Right lobe of liver (tissue), 6 donors: ENCODE data around the gene WWC1. TPM values are rescaled to one million over a fixed set of nuclear protein-coding genes. Genes with fewer than 3 reads are reported as not detected.
A peak's percentile ranks its signal among the peaks of the same experiment; 100 is the strongest.

Experiments used
- ATAC-seq, 4 donors: fragments of 200-7000 bp; cut with Tn5 transposase; one replicate each; pipeline ENCODE4 v1.9.1; 2020; ENCODE audit warnings: mild to moderate bottlenecking in 4 of 4, moderate library complexity in 4 of 4
- DNase-seq, 3 donors: peaks; one replicate each; pipeline ENCODE4 v3.0.0-alpha.2; 2020
- H3K27ac ChIP-seq, 3 donors: fragments of 200-600 bp; one replicate each; pipeline ENCODE4 v1.8.0; 2022
- H3K27me3 ChIP-seq, 2 donors: fragments of 200-600 bp; one replicate each; pipeline ENCODE4 v1.8.0; 2022
- H3K36me3 ChIP-seq, 4 donors: fragments of 200-600 bp; sonication (generic) in 1 of 4; one replicate each; pipeline versions ENCODE4 v1.5.1 to v1.8.0; 2017 to 2022; ENCODE audit warnings: control low read depth in 1 of 4
- H3K4me1 ChIP-seq, 4 donors: fragments of 200-600 bp; sonication (generic) in 1 of 4; one replicate each; pipeline versions ENCODE4 v1.5.1 to v1.8.0; 2017 to 2022; ENCODE audit warnings: control low read depth in 1 of 4
- H3K4me3 ChIP-seq, 3 donors: fragments of 200-600 bp; one replicate each; pipeline ENCODE4 v1.8.0; 2022
- H3K9me3 ChIP-seq, 4 donors: fragments of 200-600 bp; sonication (generic) in 1 of 4; one replicate each; pipeline versions ENCODE4 v1.5.1 to v1.8.0; 2017 to 2022; ENCODE audit warnings: control low read depth in 1 of 4
- POLR2A ChIP-seq: fragments of 450-650 bp; IDR thresholded peaks from one replicate; pipeline ENCODE4 v1.6.1; 2017; ENCODE audit warnings: antibody characterized with exemption, mild to moderate bottlenecking
- WGBS: methylation state at CpG from one replicate; pipeline ENCODE4 v1.1.6; 2018; ENCODE audit warnings: low coverage, low lambda C conversion rate; ENCODE audit not compliant: insufficient coverage; ENCODE audit errors: missing lambda C conversion rate; 5-methylcytosine and 5-hydroxymethylcytosine counted together
- intact Hi-C, 2 donors: fragments of 100-400 bp; cut with DNase I; formaldehyde crosslinking; loops; one replicate each; pipeline versions ENCODE4 v1.11.2 to v1.14.1; 2022
- total RNA-seq, 6 experiments: library from RNA; depleted of rRNA in 2 of 6; stranded (reverse); fragments of >200 nt in 2 of 6; fragmentation: NEBNext Ultra II Directional in 3 of 6; extraction: Animal tissue kit (Norgen Biotek cat#: 25700) in 3 of 6; gene quantifications; one replicate each; pipeline versions ENCODE4 v1.1.0 to v1.2.4, GENCODE V29; 2016 to 2023
- TF ChIP-seq, protein P1 (sequence below), 4 donors: fragments of 200-600 bp in 3 of 4; fragments of 450-650 bp in 1 of 4; IDR thresholded peaks; one replicate each; pipeline versions ENCODE4 v1.5.1 to v1.8.0; 2016 to 2022; ENCODE audit warnings: antibody characterized with exemption in 4 of 4, mild to moderate bottlenecking in 2 of 4
- donor health status: DM: no; HTN: yes; CAD: no.
- donor health status: DM: no; HTN: no; CAD: no.
- donor health status: DM: no; HTN: no; CAD: no.
- donor health status: DM: no; HTN: yes; CAD: no.
- donor health status: DM: no; HTN: yes; CAD: no.

WWC1 gene
- total RNA-seq, 6 experiments from 2014 or later = 9.6 to 74.4 (median 23.5) TPM

DNA sequence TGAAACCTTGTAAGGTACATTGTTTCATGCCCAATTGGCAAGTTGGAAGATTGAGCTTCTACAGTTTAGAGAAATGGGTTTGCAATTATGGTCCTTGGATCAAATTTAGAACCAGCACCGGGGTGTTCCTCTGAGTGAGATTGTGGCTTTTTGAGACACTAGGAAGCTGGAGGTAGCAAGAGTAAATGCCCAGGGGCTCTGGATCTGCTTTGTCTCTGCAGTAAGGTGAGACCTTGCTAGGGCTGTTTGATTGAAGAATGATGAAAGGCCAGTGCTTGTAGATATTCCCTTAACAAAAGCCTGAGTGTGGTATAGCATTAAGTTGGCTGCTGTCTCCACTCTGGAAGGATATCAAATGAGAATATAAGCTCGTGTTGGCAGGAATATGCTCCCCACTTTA lies 36.0 kb downstream of the WWC1 start:
- Histone ChIP-seq H3K4me3 (no peak overlapping the region), H3K4me1 (peaks cover 0 to 39% (median 10%) of the 10 kb centered on the region in 4 donors), H3K36me3 (no peaks in the 10 kb centered on the region), H3K27me3 (no peaks in the 10 kb centered on the region), H3K27ac (no peak overlapping the region), H3K9me3 (no peaks in the 10 kb centered on the region)
- DNase-seq = no peak
- TF ChIP-seq, protein P1, sequence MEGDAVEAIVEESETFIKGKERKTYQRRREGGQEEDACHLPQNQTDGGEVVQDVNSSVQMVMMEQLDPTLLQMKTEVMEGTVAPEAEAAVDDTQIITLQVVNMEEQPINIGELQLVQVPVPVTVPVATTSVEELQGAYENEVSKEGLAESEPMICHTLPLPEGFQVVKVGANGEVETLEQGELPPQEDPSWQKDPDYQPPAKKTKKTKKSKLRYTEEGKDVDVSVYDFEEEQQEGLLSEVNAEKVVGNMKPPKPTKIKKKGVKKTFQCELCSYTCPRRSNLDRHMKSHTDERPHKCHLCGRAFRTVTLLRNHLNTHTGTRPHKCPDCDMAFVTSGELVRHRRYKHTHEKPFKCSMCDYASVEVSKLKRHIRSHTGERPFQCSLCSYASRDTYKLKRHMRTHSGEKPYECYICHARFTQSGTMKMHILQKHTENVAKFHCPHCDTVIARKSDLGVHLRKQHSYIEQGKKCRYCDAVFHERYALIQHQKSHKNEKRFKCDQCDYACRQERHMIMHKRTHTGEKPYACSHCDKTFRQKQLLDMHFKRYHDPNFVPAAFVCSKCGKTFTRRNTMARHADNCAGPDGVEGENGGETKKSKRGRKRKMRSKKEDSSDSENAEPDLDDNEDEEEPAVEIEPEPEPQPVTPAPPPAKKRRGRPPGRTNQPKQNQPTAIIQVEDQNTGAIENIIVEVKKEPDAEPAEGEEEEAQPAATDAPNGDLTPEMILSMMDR (IDR thresholded peaks at IDR 0.05) = no peak
- no peak for TF ChIP-seq POLR2A
- intact Hi-C loops = no loop called here
- WGBS = 89% methylated on average over 1 of the region's 2 CpGs
- ATAC-seq = no peak

DNA sequence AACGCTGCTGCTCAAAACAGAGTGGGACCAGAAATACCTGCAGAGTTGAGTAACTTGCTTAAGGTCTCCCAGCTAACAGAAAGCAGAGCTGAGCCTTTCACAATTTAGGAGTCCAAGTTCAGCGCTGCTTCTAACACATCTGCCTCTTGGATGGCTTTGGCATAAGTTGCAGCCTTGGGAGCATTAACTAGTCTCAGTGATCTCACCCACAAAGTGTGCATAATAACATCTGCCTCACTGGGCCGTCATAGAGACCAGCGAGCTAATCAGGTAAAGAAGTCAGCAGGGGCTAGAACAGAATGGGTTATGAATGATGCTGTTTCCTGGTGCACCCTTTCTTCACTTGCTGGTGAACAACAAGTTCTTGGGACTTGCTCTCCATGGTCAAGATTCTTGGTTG lies 36.5 kb downstream of the WWC1 start:
- intact Hi-C loops = no loop called here
- ATAC-seq (no peak), DNase-seq (no peak)
- TF ChIP-seq, protein P1 (IDR thresholded peaks at IDR 0.05) = no peak
- TF ChIP-seq POLR2A = no peak
- no peaks in the 10 kb centered on the region for H3K27me3 ChIP-seq
- no peaks in the 10 kb centered on the region for H3K9me3 ChIP-seq
- peak overlapping the region in 1 of 3 donors; percentile 58 for H3K27ac ChIP-seq
- no peaks in the 10 kb centered on the region for H3K36me3 ChIP-seq
- WGBS = 80% methylated on average over 2 of the region's 4 CpGs
- H3K4me3 ChIP-seq = no peak overlapping the region
- H3K4me1 ChIP-seq = peaks cover 0 to 39% (median 10%) of the 10 kb centered on the region in 4 donors

- no peaks in the 10 kb centered on the region for H3K9me3 ChIP-seq
- whole genome bisulfite sequencing = 8% methylated on average over 6 of the region's 6 CpGs
- peak; percentile 17 to 57 (median 47) for ATAC-seq
- H3K4me1 ChIP-seq = peaks cover 0 to 38% (median 10%) of the 10 kb centered on the region in 4 donors
- H3K36me3 ChIP-seq = no peaks in the 10 kb centered on the region
- intact Hi-C loops = no loop called here
- peak overlapping the region in 1 of 3 donors; percentile 58 for H3K27ac ChIP-seq
- no peaks in the 10 kb centered on the region for H3K27me3 ChIP-seq
- H3K4me3 ChIP-seq = peak overlapping the region in 1 of 3 donors; percentile 0
- no peak for DNase-seq
- TF ChIP-seq POLR2A = no peak
- TF ChIP-seq, protein P1 (IDR thresholded peaks at IDR 0.05) = no peak
These were observed 37.4 kb downstream of the WWC1 start for GRCh38 chr5:168328814-168329213.

DNA sequence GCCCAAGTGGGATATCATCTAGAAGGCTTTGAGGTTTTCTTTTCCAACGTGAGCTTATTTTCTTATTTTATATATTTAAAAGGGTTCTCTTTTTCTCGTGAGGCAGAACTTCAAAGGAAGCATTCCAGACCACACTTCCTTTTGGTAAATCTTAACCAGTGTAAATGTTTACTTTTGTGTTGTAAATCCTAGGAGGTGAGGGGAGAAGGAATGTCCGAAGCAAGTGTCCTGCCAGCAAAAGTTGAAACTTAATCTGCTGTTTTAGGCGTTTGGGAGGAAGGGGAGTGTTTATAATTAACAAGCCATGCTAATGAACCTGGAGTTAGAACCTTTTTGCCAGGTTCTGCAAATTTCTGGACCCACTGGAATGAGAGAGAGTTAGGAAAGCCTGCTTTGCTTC lies 37.9 kb downstream of the WWC1 start:
- Histone ChIP-seq H3K4me1 (peaks cover 0 to 35% (median 10%) of the 10 kb centered on the region in 4 donors), H3K9me3 (no peaks in the 10 kb centered on the region), H3K36me3 (no peaks in the 10 kb centered on the region), H3K27ac (peak overlapping the region in 1 of 3 donors; percentile 58), H3K4me3 (peak overlapping the region in 1 of 3 donors; percentile 0), H3K27me3 (no peaks in the 10 kb centered on the region)
- WGBS = 0% methylated on average over 4 of the region's 4 CpGs
- intact Hi-C loops = no loop called here
- TF ChIP-seq, protein P1 (IDR thresholded peaks at IDR 0.05) = no peak
- TF ChIP-seq POLR2A = no peak
- ATAC-seq (peak; percentile 6 to 52 (median 30)), DNase-seq (no peak)

DNA sequence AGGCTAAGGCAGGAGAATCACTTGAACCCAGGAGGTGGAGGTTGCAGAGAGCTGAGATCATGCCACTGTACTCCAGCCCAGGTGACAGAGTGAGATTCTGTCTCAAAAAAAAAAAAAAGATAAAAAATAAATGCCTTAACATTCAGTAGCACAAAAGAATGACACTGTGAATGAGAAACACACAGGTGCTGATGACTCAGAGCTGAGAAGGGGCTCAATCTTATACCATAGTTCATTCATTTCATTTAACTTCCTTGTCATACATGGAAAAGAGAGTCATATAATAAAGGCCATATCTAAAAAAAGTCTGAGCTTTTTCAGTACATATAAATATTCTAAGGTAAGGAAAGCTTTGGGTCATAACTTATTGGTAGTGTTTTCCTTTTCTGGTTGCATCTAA lies 40.6 kb downstream of the WWC1 start:
- DNase-seq (no peak), ATAC-seq (no peak)
- no peaks in the 10 kb centered on the region for H3K27me3 ChIP-seq
- no peaks in the 10 kb centered on the region for H3K9me3 ChIP-seq
- H3K4me3 ChIP-seq = no peak overlapping the region
- H3K27ac ChIP-seq = no peak overlapping the region
- TF ChIP-seq POLR2A = no peak
- TF ChIP-seq, protein P1 (IDR thresholded peaks at IDR 0.05) = no peak
- no peaks in the 10 kb centered on the region for H3K36me3 ChIP-seq
- peaks cover 0 to 22% (median 7%) of the 10 kb centered on the region in 4 donors for H3K4me1 ChIP-seq
- intact Hi-C loops = no loop called here
